Measurements from ENCODE around the gene GPATCH2.

Gene GPATCH2

DNA sequence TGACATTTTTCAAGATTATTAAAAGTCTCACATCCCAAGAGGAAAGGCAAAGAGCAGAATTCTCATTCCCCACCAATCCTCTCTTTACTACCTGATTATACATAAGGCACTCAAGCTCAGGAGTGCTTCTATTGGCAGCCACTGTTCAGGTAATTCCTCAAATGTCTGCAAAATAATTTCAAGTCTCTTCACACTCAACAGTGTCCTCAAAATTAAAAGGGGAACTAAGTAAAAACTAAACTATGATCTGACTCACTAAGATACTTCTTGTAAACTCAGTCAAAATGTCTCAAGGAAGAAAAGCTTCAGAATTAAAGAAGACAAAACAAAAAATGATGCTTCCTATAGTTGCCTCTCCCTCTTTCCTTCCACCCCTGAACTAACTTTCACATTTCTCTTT, 135.6 kb downstream of the GPATCH2 start:
- no peak overlapping the region for H3K27ac ChIP-seq
- in situ Hi-C loops (cut with HindIII; ENCODE audit: low pct_ligation_motif_present, low sequenced_read_pairs) = no loop called here
- no peaks in the 10 kb centered on the region for H3K27me3 ChIP-seq (replicated peaks)
- DNase-seq = no peak
- no peaks in the 10 kb centered on the region for H3K36me3 ChIP-seq (replicated peaks)
- no peak overlapping the region for H3K4me3 ChIP-seq (ENCODE audit: low read depth, low read length)
- TF ChIP-seq, protein P1, sequence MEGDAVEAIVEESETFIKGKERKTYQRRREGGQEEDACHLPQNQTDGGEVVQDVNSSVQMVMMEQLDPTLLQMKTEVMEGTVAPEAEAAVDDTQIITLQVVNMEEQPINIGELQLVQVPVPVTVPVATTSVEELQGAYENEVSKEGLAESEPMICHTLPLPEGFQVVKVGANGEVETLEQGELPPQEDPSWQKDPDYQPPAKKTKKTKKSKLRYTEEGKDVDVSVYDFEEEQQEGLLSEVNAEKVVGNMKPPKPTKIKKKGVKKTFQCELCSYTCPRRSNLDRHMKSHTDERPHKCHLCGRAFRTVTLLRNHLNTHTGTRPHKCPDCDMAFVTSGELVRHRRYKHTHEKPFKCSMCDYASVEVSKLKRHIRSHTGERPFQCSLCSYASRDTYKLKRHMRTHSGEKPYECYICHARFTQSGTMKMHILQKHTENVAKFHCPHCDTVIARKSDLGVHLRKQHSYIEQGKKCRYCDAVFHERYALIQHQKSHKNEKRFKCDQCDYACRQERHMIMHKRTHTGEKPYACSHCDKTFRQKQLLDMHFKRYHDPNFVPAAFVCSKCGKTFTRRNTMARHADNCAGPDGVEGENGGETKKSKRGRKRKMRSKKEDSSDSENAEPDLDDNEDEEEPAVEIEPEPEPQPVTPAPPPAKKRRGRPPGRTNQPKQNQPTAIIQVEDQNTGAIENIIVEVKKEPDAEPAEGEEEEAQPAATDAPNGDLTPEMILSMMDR (IDR thresholded peaks at IDR 0.05; ENCODE audit: low read depth, low read length, missing control alignments) = no peak

DNA sequence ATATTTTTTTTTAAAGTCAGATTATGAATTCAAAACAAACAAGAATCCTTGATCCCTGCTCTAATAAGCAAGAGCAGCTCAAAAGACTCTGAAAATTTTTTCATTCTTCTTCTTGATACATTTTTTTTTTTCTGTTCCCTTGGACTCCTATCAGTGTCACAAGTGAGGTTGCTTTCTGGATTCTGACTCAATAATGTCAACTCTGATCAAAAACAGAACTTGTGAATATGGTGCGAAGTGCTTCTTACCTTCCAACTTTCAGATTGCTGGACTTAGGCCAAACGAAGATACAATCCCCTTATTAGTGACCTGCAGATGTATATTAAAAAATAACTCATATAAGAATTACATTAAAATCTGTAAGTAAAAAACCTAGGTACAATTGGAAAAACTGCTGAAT, 136.1 kb downstream of the GPATCH2 start:
- TF ChIP-seq, protein P1 (IDR thresholded peaks at IDR 0.05; ENCODE audit: low read depth, low read length, missing control alignments) = no peak
- in situ Hi-C loops (cut with HindIII; ENCODE audit: low pct_ligation_motif_present, low sequenced_read_pairs) = no loop called here
- Histone ChIP-seq H3K27me3 (replicated peaks) (no peaks in the 10 kb centered on the region), H3K36me3 (replicated peaks) (no peaks in the 10 kb centered on the region), H3K27ac (no peak overlapping the region), H3K4me3 (ENCODE audit: low read depth, low read length) (no peak overlapping the region)
- DNase-seq = no peak

DNA sequence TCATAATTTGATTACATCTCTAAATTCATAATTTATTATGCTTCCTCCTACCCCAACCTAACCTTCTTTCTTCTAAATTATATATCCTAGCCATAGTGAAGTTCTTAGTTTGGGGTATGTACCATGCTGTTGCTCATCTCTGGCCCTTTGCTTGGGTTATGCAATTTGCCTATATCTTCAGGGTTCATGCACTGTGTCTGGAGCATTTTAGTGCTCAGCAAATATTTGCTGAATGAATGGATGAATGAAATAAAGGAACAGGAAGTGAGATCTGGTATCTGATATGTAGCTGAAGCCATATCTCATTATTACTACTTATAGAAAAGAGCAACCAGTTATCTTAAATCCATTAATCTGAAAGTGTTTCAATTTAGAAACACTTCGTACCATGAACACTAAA, 137.6 kb downstream of the GPATCH2 start:
- H3K27ac ChIP-seq = no peak overlapping the region
- peak; percentile 42 for DNase-seq
- TF ChIP-seq, protein P1 (IDR thresholded peaks at IDR 0.05; ENCODE audit: low read depth, low read length, missing control alignments) = no peak
- in situ Hi-C loops (cut with HindIII; ENCODE audit: low pct_ligation_motif_present, low sequenced_read_pairs) = no loop called here
- no peak overlapping the region for H3K4me3 ChIP-seq (ENCODE audit: low read depth, low read length)
- H3K27me3 ChIP-seq (replicated peaks) = no peaks in the 10 kb centered on the region
- no peaks in the 10 kb centered on the region for H3K36me3 ChIP-seq (replicated peaks)

DNA sequence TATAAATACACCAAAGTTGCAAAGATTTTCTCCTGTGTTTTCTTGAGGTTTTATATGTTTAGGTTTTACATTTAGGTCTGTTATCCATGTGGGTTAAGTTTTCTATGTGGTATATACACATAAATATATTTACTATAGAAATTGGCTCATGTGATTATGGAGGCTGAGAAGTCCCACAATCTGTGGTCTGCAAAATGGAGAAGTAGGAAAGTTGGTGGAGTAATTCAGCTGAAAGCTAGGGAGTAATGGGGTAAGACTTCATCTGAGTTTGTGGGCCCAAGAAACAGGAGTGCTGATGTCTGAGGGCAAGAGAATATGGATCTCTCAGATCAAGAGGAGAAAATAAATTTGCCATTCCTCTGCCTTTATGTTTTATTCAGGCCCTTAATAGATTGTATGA, 146.0 kb downstream of the GPATCH2 start:
- H3K4me3 ChIP-seq (ENCODE audit: low read depth, low read length) = no peak overlapping the region
- no peak for DNase-seq
- no peaks in the 10 kb centered on the region for H3K36me3 ChIP-seq (replicated peaks)
- H3K27ac ChIP-seq = no peak overlapping the region
- no peaks in the 10 kb centered on the region for H3K27me3 ChIP-seq (replicated peaks)
- in situ Hi-C loops (cut with HindIII; ENCODE audit: low pct_ligation_motif_present, low sequenced_read_pairs) = no loop called here
- TF ChIP-seq, protein P1 (IDR thresholded peaks at IDR 0.05; ENCODE audit: low read depth, low read length, missing control alignments) = no peak

DNA sequence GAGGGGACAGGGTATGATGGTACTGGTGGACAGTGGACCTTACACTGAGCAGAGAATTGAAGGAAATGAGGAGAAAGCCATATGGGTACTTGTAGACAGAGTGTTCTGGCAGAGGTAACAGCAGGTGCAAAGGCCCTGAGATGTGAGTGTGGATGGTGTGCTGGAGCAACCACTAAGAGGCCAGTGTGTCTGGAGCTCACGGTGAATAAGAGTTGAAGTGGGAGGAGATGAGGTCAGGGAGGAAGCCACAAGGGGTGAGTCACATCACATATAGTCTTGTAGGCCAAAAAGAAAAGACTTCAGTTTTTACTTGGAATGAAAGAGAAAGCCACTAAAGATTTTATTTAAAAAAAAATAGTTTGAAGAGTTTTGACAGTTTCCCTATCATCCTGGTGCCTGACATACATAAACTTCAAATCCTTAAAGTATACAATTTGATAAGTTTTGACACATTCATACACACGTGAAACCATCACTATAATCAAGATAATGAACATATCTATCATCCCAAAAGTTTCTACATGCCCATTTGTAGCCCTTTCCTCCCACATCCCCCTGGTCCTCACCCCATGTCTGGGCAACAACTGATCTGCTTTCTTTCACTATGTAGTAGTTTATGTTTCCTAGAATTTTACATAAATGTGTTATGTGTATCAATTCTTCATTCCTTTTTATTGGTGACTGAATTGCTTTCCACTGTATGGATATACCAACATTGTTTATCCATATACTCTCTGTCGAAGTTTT, 148.4 kb downstream of the GPATCH2 start:
- Histone ChIP-seq H3K36me3 (replicated peaks) (no peaks in the 10 kb centered on the region), H3K27me3 (replicated peaks) (no peaks in the 10 kb centered on the region), H3K27ac (no peak overlapping the region), H3K4me3 (ENCODE audit: low read depth, low read length) (no peak overlapping the region)
- in situ Hi-C loops (cut with HindIII; ENCODE audit: low pct_ligation_motif_present, low sequenced_read_pairs) = no loop called here
- TF ChIP-seq, protein P1 (IDR thresholded peaks at IDR 0.05; ENCODE audit: low read depth, low read length, missing control alignments) = no peak
- peak; percentile 90 for DNase-seq

DNA sequence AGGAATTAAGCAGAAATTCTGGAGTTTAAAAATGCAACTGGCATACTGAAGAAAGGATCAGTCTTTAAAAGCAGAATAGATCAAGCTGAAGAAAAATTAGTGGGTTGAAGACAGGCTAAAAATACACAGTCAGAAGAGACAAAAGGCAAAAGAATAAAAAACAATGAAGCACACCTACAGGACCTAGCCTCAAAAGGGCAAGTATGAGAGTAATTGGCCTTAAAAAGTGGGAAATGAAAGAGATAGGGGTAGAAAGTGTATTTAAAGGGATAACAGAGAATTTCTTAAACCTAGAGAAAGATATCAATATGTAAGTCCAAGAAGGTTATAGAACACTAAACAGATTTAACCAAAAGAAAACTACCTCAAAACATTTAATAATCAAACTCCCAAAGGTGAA, 152.4 kb downstream of the GPATCH2 start:
- Histone ChIP-seq H3K27ac (no peak overlapping the region), H3K36me3 (replicated peaks) (peaks cover 2% of the 10 kb centered on the region), H3K27me3 (replicated peaks) (no peaks in the 10 kb centered on the region), H3K4me3 (ENCODE audit: low read depth, low read length) (no peak overlapping the region)
- in situ Hi-C loops (cut with HindIII; ENCODE audit: low pct_ligation_motif_present, low sequenced_read_pairs) = no loop called here
- TF ChIP-seq, protein P1 (IDR thresholded peaks at IDR 0.05; ENCODE audit: low read depth, low read length, missing control alignments) = no peak
- DNase-seq = no peak

Data from brain microvascular endothelial cell (primary cell).